ENCODE measurements around the gene USP38. TPM values are rescaled to one million over a fixed set of nuclear protein-coding genes. Genes with fewer than 3 reads are reported as not detected.

Gene USP38
- total and polyA plus RNA-seq, 2 of the 4 experiments (the other 2 are of a cell fraction): 5.5 to 17.0 TPM

GRCh38 chr4:143262838-143263237, 78.1 kb downstream of the USP38 start:
- H2BK15ac ChIP-seq (ENCODE audit: low read depth, low read length): no peak overlapping the region
- 0 out of 2 replicates have a peak, but pooled peaks cover 1% of the 10 kb centered on the region for H3K36me3 ChIP-seq (ENCODE audit: control insufficient read depth, insufficient read depth, low read length)
- H3K27ac ChIP-seq (ENCODE audit: insufficient read depth, low read length): peak overlapping the region; percentile 11; the same call in 1 of the 2 replicates
- H3K79me1 ChIP-seq (ENCODE audit: low read depth in 1 of 2, low read length in 2 of 2): no peaks in the 10 kb centered on the region
- no peak overlapping the region for H3K4me2 ChIP-seq (ENCODE audit: low read depth, low read length)
- H2BK120ac ChIP-seq (ENCODE audit: low read depth, low read length): no peak overlapping the region
- H4K5ac ChIP-seq (ENCODE audit: low read depth, low read length): no peak overlapping the region
- no peaks in the 10 kb centered on the region for H4K20me1 ChIP-seq (ENCODE audit: insufficient read depth, low read length)
- no peak overlapping the region for H3K4me3 ChIP-seq (ENCODE audit: insufficient read depth, low read depth, low read length)
- BruUV-seq (replicated peaks): no TSS peak
- ATAC-seq (ENCODE audit: low read depth) (0 out of 2 replicates have a peak, but pooled peaks have one; percentile 14), DNase-seq (no peak)
- H3K9ac ChIP-seq (ENCODE audit: low read depth, low read length): no peak overlapping the region
- TF ChIP-seq POLR2A (IDR thresholded peaks at IDR 0.05; ENCODE audit: low read depth, low read length) (no peak), USF2 (IDR thresholded peaks at IDR 0.05; ENCODE audit: low read depth, low read length) (no peak), MAFK (IDR thresholded peaks at IDR 0.05; ENCODE audit: low read depth, low read length) (peak; percentile 60; the same call in 1 of the 2 replicates), NFE2L2 (IDR thresholded peaks at IDR 0.05; ENCODE audit: low read depth, low read length) (no peak), FOS (IDR thresholded peaks at IDR 0.05; ENCODE audit: low read depth, low read length) (no peak), RAD21 (IDR thresholded peaks at IDR 0.05; ENCODE audit: low read length) (no peak), SMC3 (IDR thresholded peaks at IDR 0.05; ENCODE audit: low read depth, low read length) (no peak), CTCF (conservative IDR thresholded peaks at IDR 0.05; ENCODE audit: low read depth, low read length) (no peak)
- ChIA-PET POLR2A (ENCODE audit: unreplicated experiment) (no interaction called here), CTCF (no interaction called here)
- H3K4me1 ChIP-seq (ENCODE audit: control insufficient read depth, insufficient read depth, low read length): peaks cover 2% of the 10 kb centered on the region; the same call in 1 of the 2 replicates
- no peak overlapping the region for H3K14ac ChIP-seq (replicated peaks; ENCODE audit: low read depth, low read length)
- no peak overlapping the region for H2AK5ac ChIP-seq (ENCODE audit: low read depth, low read length)
- 0 out of 2 replicates have a peak overlapping the region, but pooled peaks have one; percentile 2 for H3K18ac ChIP-seq (ENCODE audit: low read depth, low read length)
- WGBS, 2 experiments (ENCODE audit: extremely low coverage in 2 of 2, insufficient read length in 1 of 2): no CpG with 5 or more reads among the region's 1 CpG
- H2BK20ac ChIP-seq (ENCODE audit: low read depth, low read length): no peak overlapping the region
- no peak overlapping the region for H3K23ac ChIP-seq (ENCODE audit: low read depth, low read length)
- intact Hi-C loops (cut with micrococcal nuclease): no loop called here
- H4K8ac ChIP-seq (ENCODE audit: low read depth in 2 of 2, low read length in 2 of 2): no peak overlapping the region
- H3K9me1 ChIP-seq (ENCODE audit: insufficient read depth, low read length): no peaks in the 10 kb centered on the region
- peaks cover 5% of the 10 kb centered on the region for H3K9me3 ChIP-seq (ENCODE audit: control insufficient read depth, insufficient read depth, low read length)
- dilution Hi-C loops (cut with HindIII; ENCODE audit: low sequenced_read_pairs, unreplicated experiment): no loop called here
- H2BK5ac ChIP-seq (ENCODE audit: low read depth, low read length, poor library complexity, severe bottlenecking): no peak overlapping the region
- no peak overlapping the region for H4K91ac ChIP-seq (ENCODE audit: insufficient read depth, low read depth, low read length)
- H2AFZ ChIP-seq (replicated peaks; ENCODE audit: low read length, poor library complexity): no peak overlapping the region
- H3K4ac ChIP-seq (ENCODE audit: low read depth, low read length): no peak overlapping the region
- H3K56ac ChIP-seq (ENCODE audit: extremely low read depth, insufficient read depth, low read length): no peak overlapping the region
- H3K27me3 ChIP-seq (ENCODE audit: control insufficient read depth, insufficient read depth, low read length): no peaks in the 10 kb centered on the region
- H2AK9ac ChIP-seq (replicated peaks; ENCODE audit: low read depth, low read length, poor library complexity): no peak overlapping the region
- in situ Hi-C loops (cut with MboI; ENCODE audit: low sequenced_read_pairs): no loop called here

All from IMR-90 (cell line).